HFFc6 (cell line): ENCODE data around the gene CEP76. TPM values are rescaled to one million over a fixed set of nuclear protein-coding genes. Genes with fewer than 3 reads are reported as not detected.

Source experiments
- DNase-seq: peaks from one replicate; pipeline ENCODE4 v3.0.0-alpha.2; 2018
- H3K27ac Mint-ChIP-seq: 2 replicates; pipeline ENCODE4 v1.8.0; 2020; ENCODE audit warnings: mild to moderate bottlenecking, mixed read lengths
- H3K27me3 Mint-ChIP-seq: 2 replicates; pipeline ENCODE4 v1.8.0; 2021; ENCODE audit warnings: mild to moderate bottlenecking, moderate library complexity, mixed read lengths; ENCODE audit not compliant: insufficient read depth
- H3K36me3 Mint-ChIP-seq: 2 replicates; pipeline ENCODE4 v1.8.0; 2021; ENCODE audit warnings: low read depth, mixed read lengths
- H3K4me1 Mint-ChIP-seq: 2 replicates; pipeline ENCODE4 v1.8.0; 2020; ENCODE audit warnings: low read depth, mixed read lengths
- H3K4me3 Mint-ChIP-seq: 2 replicates; pipeline ENCODE4 v1.8.0; 2020; ENCODE audit warnings: mild to moderate bottlenecking, moderate library complexity, mixed read lengths
- H3K9me3 Mint-ChIP-seq: 2 replicates; pipeline ENCODE4 v1.8.0; 2020; ENCODE audit warnings: mild to moderate bottlenecking, mixed read lengths
- CTCF ChIP-seq: fragments of 200-600 bp; sonication (generic); IDR thresholded peaks from 2 replicates; pipeline ENCODE4 v1.5.0; 2021; ENCODE audit warnings: antibody characterized with exemption, mild to moderate bottlenecking
- total RNA-seq, 6 experiments: library from RNA; stranded (reverse); fragmentation: NEBNext Ultra II Directional; extraction: Animal tissue kit (Norgen Biotek cat#: 25700); gene quantifications; 2 replicates in 1 of 6; 3 replicates in 5 of 6; pipeline ENCODE4 v1.2.3, GENCODE V29; 2021

Gene CEP76
- total RNA-seq, 6 experiments from 2014 or later, result 5.5 to 8.0 (median 7.6) TPM

DNA sequence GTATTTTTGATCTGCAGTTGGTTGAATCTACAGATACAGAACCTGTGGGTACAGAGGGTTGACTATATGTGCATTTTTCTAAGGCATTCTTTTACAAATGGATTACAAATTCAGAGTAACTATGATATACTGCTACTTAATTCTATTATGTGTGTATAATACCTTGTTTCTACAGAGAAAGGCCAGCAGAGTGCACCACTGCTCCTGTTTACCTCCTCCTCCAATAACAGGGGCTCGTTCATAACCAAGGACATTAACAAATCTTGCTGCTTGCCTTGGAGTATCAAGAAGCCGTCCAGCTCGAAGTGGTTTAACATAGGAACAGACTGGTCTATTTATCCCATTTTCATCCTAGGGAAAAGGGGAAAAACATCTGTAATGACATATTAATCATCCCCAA lies 16.4 kb downstream of the CEP76 start:
- no peak overlapping the region for H3K4me3 Mint-ChIP-seq
- H3K36me3 Mint-ChIP-seq, result no peaks in the 10 kb centered on the region
- no peak overlapping the region for H3K27ac Mint-ChIP-seq
- H3K9me3 Mint-ChIP-seq, result no peaks in the 10 kb centered on the region
- H3K27me3 Mint-ChIP-seq, result no peaks in the 10 kb centered on the region
- peak; percentile 22 for DNase-seq
- TF ChIP-seq CTCF, result peak; percentile 28
- no peaks in the 10 kb centered on the region for H3K4me1 Mint-ChIP-seq

- Mint-ChIP-seq H3K27ac (peak overlapping the region; percentile 81), H3K4me3 (peak overlapping the region; percentile 23; the same call in 1 of the 2 replicates), H3K4me1 (peaks cover 11% of the 10 kb centered on the region), H3K36me3 (peaks cover 3% of the 10 kb centered on the region), H3K27me3 (no peaks in the 10 kb centered on the region), H3K9me3 (no peaks in the 10 kb centered on the region)
- DNase-seq, result no peak
- TF ChIP-seq CTCF, result no peak
Measured at GRCh38 chr18:12679183-12679786, 23.2 kb downstream of the CEP76 start.

- Mint-ChIP-seq H3K4me3 (no peak overlapping the region), H3K9me3 (no peaks in the 10 kb centered on the region), H3K36me3 (no peaks in the 10 kb centered on the region), H3K27me3 (no peaks in the 10 kb centered on the region), H3K4me1 (no peaks in the 10 kb centered on the region; the same call in 1 of the 2 replicates), H3K27ac (no peak overlapping the region)
- no peak for TF ChIP-seq CTCF
- DNase-seq, result no peak
Measured at GRCh38 chr18:12668041-12668440, 34.5 kb downstream of the CEP76 start.

DNA sequence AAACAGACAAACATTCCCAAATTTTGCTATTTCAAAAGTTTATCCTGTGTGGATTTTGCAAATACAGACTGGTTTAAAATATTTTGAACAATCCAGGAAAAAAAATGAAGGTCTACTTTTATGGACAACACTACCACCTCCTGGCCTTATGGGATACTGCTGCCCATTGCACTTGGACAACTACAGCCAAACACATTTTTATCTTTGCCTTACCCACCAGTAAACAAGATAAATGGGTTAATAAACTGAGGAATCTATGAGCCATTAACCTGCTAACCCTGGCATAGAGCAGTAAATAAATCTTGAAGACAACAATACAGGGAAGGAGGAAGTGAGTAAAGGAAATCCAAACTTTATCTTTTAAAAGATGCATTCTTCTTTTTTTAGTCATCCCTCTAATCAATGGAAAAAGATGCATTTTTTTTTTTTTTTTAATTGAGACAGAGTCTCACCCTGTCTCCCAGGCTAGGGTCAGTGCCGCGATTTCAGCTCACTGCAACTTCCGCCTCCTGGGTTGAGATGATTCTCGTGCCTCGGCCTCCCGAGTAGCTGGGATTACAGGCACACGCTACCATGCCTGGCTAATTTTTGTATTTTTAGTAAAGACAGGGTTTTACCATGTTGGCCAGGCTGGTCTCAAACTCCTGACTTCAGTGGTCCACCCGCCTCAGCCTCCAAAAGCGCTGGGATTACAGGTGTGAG lies 42.5 kb downstream of the CEP76 start:
- no peaks in the 10 kb centered on the region for H3K9me3 Mint-ChIP-seq
- TF ChIP-seq CTCF, result peak; percentile 95
- 0 out of 2 replicates have a peak overlapping the region, but pooled peaks have one; percentile 5 for H3K27ac Mint-ChIP-seq
- H3K4me1 Mint-ChIP-seq, result peaks cover 39% of the 10 kb centered on the region
- DNase-seq, result peak; percentile 77
- no peak overlapping the region for H3K4me3 Mint-ChIP-seq
- H3K27me3 Mint-ChIP-seq, result no peaks in the 10 kb centered on the region; the same call in 1 of the 2 replicates
- H3K36me3 Mint-ChIP-seq, result no peaks in the 10 kb centered on the region

DNA sequence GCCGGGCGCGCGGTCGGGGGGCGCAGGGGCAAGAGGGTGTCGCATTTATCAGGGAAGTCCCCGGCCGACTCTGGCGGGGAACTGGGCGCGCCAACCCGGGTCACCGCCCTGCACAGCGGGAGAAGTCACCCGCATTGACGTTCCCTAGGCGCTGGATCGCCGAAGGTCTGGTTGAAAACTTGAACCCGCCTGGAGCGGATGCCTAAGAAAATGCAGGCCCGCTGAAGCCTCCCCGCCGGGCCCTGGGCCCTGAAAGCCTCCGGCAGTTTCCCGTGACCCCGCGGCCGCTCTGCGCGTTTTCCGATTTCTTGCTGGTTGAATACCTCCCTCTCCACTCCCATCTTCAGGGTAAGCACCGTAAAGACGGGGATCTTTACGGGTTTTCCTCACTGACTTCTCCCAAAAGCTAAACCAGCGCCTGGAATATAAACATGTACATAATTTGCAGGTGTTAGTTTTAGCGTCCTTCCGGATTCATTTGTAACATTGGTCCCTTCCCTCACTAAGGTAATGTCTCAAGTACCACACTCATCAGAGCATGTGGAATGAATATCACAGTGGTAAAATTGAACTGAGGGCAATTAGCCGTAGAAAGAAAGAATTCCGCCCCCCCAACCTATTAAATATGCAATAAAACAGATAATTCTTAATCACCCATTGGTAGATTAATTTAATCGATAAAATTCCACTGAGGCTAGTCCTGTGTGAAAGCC lies 43.9 kb downstream of the CEP76 start:
- TF ChIP-seq CTCF, result no peak
- no peaks in the 10 kb centered on the region for H3K36me3 Mint-ChIP-seq
- H3K4me1 Mint-ChIP-seq, result peaks cover 47% of the 10 kb centered on the region
- peak; percentile 25 for DNase-seq
- H3K9me3 Mint-ChIP-seq, result no peaks in the 10 kb centered on the region
- peak overlapping the region; percentile 72 for H3K27ac Mint-ChIP-seq
- H3K4me3 Mint-ChIP-seq, result peak overlapping the region; percentile 88
- H3K27me3 Mint-ChIP-seq, result peaks cover 2% of the 10 kb centered on the region; the same call in 1 of the 2 replicates
